ENCODE measurements around the gene GLDC. TPM values are rescaled to one million over a fixed set of nuclear protein-coding genes. Genes with fewer than 3 reads are reported as not detected.

Gene GLDC
- total and polyA plus RNA-seq, 10 of the 15 experiments (the other 5 are each of a cell fraction or from before 2014, with no cell fraction given): 33.1 to 165 (median 114) TPM

GRCh38 chr9:6590334-6590733 lies 55.2 kb downstream of the GLDC start:
- TF ChIP-seq KLF5 (IDR thresholded peaks at IDR 0.05; ENCODE audit: partially characterized antibody) (no peak), TARDBP (IDR thresholded peaks at IDR 0.05; ENCODE audit: borderline replicate concordance) (no peak), ASH2L (IDR thresholded peaks at IDR 0.05; ENCODE audit: borderline replicate concordance, low read depth) (no peak), SMAD5 (IDR thresholded peaks at IDR 0.05; ENCODE audit: low read depth) (no peak), NFXL1 (IDR thresholded peaks at IDR 0.05; ENCODE audit: borderline replicate concordance) (no peak), MYC (IDR thresholded peaks at IDR 0.05; ENCODE audit: insufficient read depth, insufficient read length, insufficient replicate concordance, low read length, severe bottlenecking) (no peak), CREM (IDR thresholded peaks at IDR 0.05; ENCODE audit: low read depth) (no peak), YBX1 (IDR thresholded peaks at IDR 0.05) (no peak), CBFB (IDR thresholded peaks at IDR 0.05; ENCODE audit: low read depth) (no peak), POU2F2 (IDR thresholded peaks at IDR 0.05; ENCODE audit: borderline replicate concordance, low read depth, low read length) (no peak), HDGF (IDR thresholded peaks at IDR 0.05) (no peak), CHD1 (IDR thresholded peaks at IDR 0.05; ENCODE audit: low read depth, low read length) (no peak), RAD21 (IDR thresholded peaks at IDR 0.05; ENCODE audit: insufficient read depth, low read depth, low read length) (no peak), SREBF1 (IDR thresholded peaks at IDR 0.05; ENCODE audit: low read length) (no peak), CBX5 (IDR thresholded peaks at IDR 0.05; ENCODE audit: low read depth) (no peak)
- Histone ChIP-seq H3K4me1 (ENCODE audit: control insufficient read depth, insufficient read depth, low read length) (no peaks in the 10 kb centered on the region), H3K79me2 (ENCODE audit: control insufficient read depth, insufficient read depth, low read length) (no peaks in the 10 kb centered on the region), H3K9me3 (replicated peaks; ENCODE audit: control insufficient read depth, insufficient read depth, low read length) (no peaks in the 10 kb centered on the region), H3K27me3 (replicated peaks in 1 of 2; ENCODE audit: control insufficient read depth in 2 of 2, insufficient read depth in 2 of 2, low read length in 1 of 2) (no peaks in the 10 kb centered on the region), H2AFZ (ENCODE audit: control insufficient read depth, low read depth, low read length) (no peak overlapping the region), H4K20me1 (ENCODE audit: control insufficient read depth, insufficient read depth) (no peaks in the 10 kb centered on the region), H3K4me3 (no peak overlapping the region), H3K36me3 (ENCODE audit: control insufficient read depth in 2 of 2, insufficient read depth in 2 of 2, low read length in 1 of 2) (peaks cover 14 to 26% of the 10 kb centered on the region in 2 experiments), H3K27ac (ENCODE audit: control insufficient read depth, insufficient read depth) (no peak overlapping the region), H3K4me2 (ENCODE audit: control insufficient read depth, insufficient read depth) (no peak overlapping the region), H3K9ac (ENCODE audit: control insufficient read depth, insufficient read depth, low read length) (no peak overlapping the region)
- ATAC-seq (no peak), FAIRE-seq (no peak), DNase-seq (ENCODE audit: low read depth, low spot score) (no peak)
- ChIA-PET RAD21 (ENCODE audit: unreplicated experiment) (interaction anchor here (0.9 to 1.2 kb wide), 2 partner anchors 125 to 149 kb away, joined by 3 read pairs; no protein-coding TSS in a partner anchor), CTCF (interaction anchor here (0.6 to 3.3 kb wide), 6 partner anchors 9 to 96 kb away, joined by 3 to 15 read pairs (median 4); no protein-coding TSS in a partner anchor), SMC1A (ENCODE audit: uncharacterized antibody, unreplicated experiment) (interaction anchor here (0.7 to 2.1 kb wide), 11 partner anchors 9 to 478 kb away, joined by 3 to 14 read pairs (median 3); no protein-coding TSS in a partner anchor), POLR2A (interaction anchor here (1.1 to 1.3 kb wide), 2 partner anchors 15 to 81 kb away, joined by 3 read pairs; no protein-coding TSS in a partner anchor)
- BruUV-seq (replicated peaks): no TSS peak
- 51% methylated on average over 2 of the region's 2 CpGs for WGBS (ENCODE audit: insufficient coverage, insufficient replicate concordance, low lambda C conversion rate, missing lambda C conversion rate)
- intact Hi-C loops (cut with micrococcal nuclease; ENCODE audit: unreplicated experiment) (no loop called here), in situ Hi-C loops (cut with MboI) (no loop called here)

Measured in GM12878 (cell line).